SK-N-SH (cell line): Measurements from ENCODE around the gene SLC24A3. TPM values are rescaled to one million over a fixed set of nuclear protein-coding genes. Genes with fewer than 3 reads are reported as not detected.

Experiments
- CTCF ChIA-PET: fragments of 300-600, 350-600 bp; formaldehyde crosslinking; extraction: SDS; loops from one replicate; lab custom pipeline; 2021; lab: Yijun Ruan, JAX
- POLR2A ChIA-PET: fragments of 350-600 bp; sonication (Branson Sonifier 250); formaldehyde crosslinking; extraction: SDS; loops from one replicate; lab custom pipeline; 2020; ENCODE audit warnings: antibody characterized with exemption, inconsistent platforms; lab: Yijun Ruan, JAX
- DNase-seq: peaks from one replicate; pipeline ENCODE4 v3.0.0; 2012
- H2AFZ ChIP-seq: fragments of 200-600 bp; sonication (generic); 2 replicates; pipeline ENCODE4 v1.8.1; 2016; ENCODE audit warnings: antibody characterized with exemption, mild to moderate bottlenecking, low read depth
- H3F3A ChIP-seq: fragments of 200-600 bp; sonication (generic); replicated peaks from 2 replicates; pipeline ENCODE3; 2016; ENCODE audit warnings: antibody characterized with exemption, mild to moderate bottlenecking; ENCODE audit not compliant: insufficient read depth
- H3K27ac ChIP-seq, 2 experiments: fragments of 200-500 bp in 1 of 2; fragments of 200-600 bp in 1 of 2; sonication (Bioruptor generic) in 1 of 2; sonication (generic), shearing (Covaris generic) in 1 of 2; 2 replicates each; pipeline versions ENCODE4 v1.5.1 to v1.6.1; 2014 to 2016; ENCODE audit warnings: low read depth in 2 of 2, inconsistent platforms in 1 of 2, low read length in 1 of 2, mild to moderate bottlenecking in 1 of 2, mixed read lengths in 1 of 2
- H3K27me3 ChIP-seq: fragments of 200-600 bp; sonication (generic), shearing (Covaris generic); 2 replicates; pipeline ENCODE4 v1.6.1; 2016; ENCODE audit warnings: mixed run types; ENCODE audit not compliant: insufficient read depth
- H3K36me3 ChIP-seq, 2 experiments: fragments of 200-500 bp in 1 of 2; fragments of 200-600 bp in 1 of 2; sonication (Bioruptor generic) in 1 of 2; sonication (generic) in 1 of 2; replicated peaks in 1 of 2; 2 replicates each; pipeline versions ENCODE3 to v1.5.1; 2014 to 2016; ENCODE audit warnings: low read length in 1 of 2, mild to moderate bottlenecking in 1 of 2; ENCODE audit not compliant: insufficient read depth in 2 of 2, control insufficient read depth in 1 of 2
- H3K4me1 ChIP-seq, 2 experiments: fragments of 200-500 bp in 1 of 2; fragments of 200-600 bp in 1 of 2; sonication (Bioruptor generic) in 1 of 2; sonication (generic), shearing (Covaris generic) in 1 of 2; 2 replicates each; pipeline versions ENCODE4 v1.5.1 to v1.6.1; 2014 to 2016; ENCODE audit warnings: low read depth in 1 of 2, low read length in 1 of 2, mixed run types in 1 of 2; ENCODE audit not compliant: insufficient read depth in 2 of 2, control insufficient read depth in 1 of 2
- H3K4me2 ChIP-seq: fragments of 200-600 bp; sonication (generic), shearing (Covaris generic); 2 replicates; pipeline ENCODE4 v1.6.1; 2017; ENCODE audit warnings: mixed run types
- H3K4me3 ChIP-seq, 2 experiments: fragments of 200-500 bp in 1 of 2; fragments of 200-600 bp in 1 of 2; sonication (Bioruptor generic) in 1 of 2; sonication (generic), shearing (Covaris generic) in 1 of 2; 2 replicates each; pipeline versions ENCODE4 v1.5.1 to v1.8.1; 2014 to 2016; ENCODE audit warnings: low read depth in 2 of 2, inconsistent platforms in 1 of 2, low read length in 1 of 2, mild to moderate bottlenecking in 1 of 2, mixed read lengths in 1 of 2, moderate library complexity in 1 of 2
- H3K79me2 ChIP-seq: fragments of 200-600 bp; sonication (generic); 2 replicates; pipeline ENCODE4 v1.8.1; 2017; ENCODE audit warnings: mild to moderate bottlenecking; ENCODE audit not compliant: insufficient read depth
- H3K9ac ChIP-seq: fragments of 200-600 bp; sonication (generic); 2 replicates; pipeline ENCODE4 v1.6.1; 2017; ENCODE audit warnings: mixed run types
- H3K9me2 ChIP-seq: fragments of 200-600 bp; sonication (generic); 2 replicates; pipeline ENCODE4 v1.6.1; 2017; ENCODE audit warnings: mixed run types
- H3K9me3 ChIP-seq: fragments of 200-600 bp; sonication (generic); 2 replicates; pipeline ENCODE4 v1.6.1; 2017; ENCODE audit warnings: mixed run types, mild to moderate bottlenecking, moderate library complexity
- H4K20me1 ChIP-seq: fragments of 200-600 bp; sonication (generic); 2 replicates; pipeline ENCODE4 v1.6.1; 2017; ENCODE audit warnings: mild to moderate bottlenecking, mixed run types; ENCODE audit not compliant: insufficient read depth
- CTCF ChIP-seq: fragments of 200-600 bp; sonication (generic); IDR thresholded peaks from 2 replicates; pipeline ENCODE4 v1.6.1; 2017; ENCODE audit warnings: antibody characterized with exemption, mild to moderate bottlenecking, moderate library complexity
- EP300 ChIP-seq, 2 experiments: IDR thresholded peaks; 2 replicates each; pipeline versions ENCODE4 v1.4.0 to v1.6.1; 2012; ENCODE audit warnings: borderline replicate concordance in 1 of 2, low read depth in 1 of 2, low read length in 1 of 2
- EZH2phosphoT487 ChIP-seq: fragments of 200-600 bp; sonication (generic); IDR thresholded peaks from 2 replicates; pipeline ENCODE4 v1.6.1; 2017; ENCODE audit warnings: low read depth, mixed run types, mild to moderate bottlenecking, antibody characterized with exemption, moderate library complexity, borderline replicate concordance
- FOSL2 ChIP-seq: IDR thresholded peaks from 2 replicates; pipeline ENCODE4 v1.4.0; 2012; ENCODE audit warnings: low read depth, mild to moderate bottlenecking, moderate library complexity, borderline replicate concordance
- FOXJ3 ChIP-seq: sonication (generic); formaldehyde crosslinking; IDR thresholded peaks from 2 replicates; pipeline ENCODE4 v1.5.1; 2020; ENCODE audit warnings: mild to moderate bottlenecking, missing genetic modification reagents
- FOXM1 ChIP-seq: IDR thresholded peaks from 2 replicates; pipeline ENCODE4 v1.4.0; 2012; ENCODE audit warnings: low read depth, mild to moderate bottlenecking
- GABPA ChIP-seq: IDR thresholded peaks from 2 replicates; pipeline ENCODE4 v1.4.0; 2012; ENCODE audit warnings: low read depth, mild to moderate bottlenecking
- MEF2A ChIP-seq: IDR thresholded peaks from 2 replicates; pipeline ENCODE4 v1.4.0; 2012; ENCODE audit warnings: low read depth, borderline replicate concordance
- NFIC ChIP-seq: IDR thresholded peaks from 2 replicates; pipeline ENCODE4 v1.4.0; 2012; ENCODE audit warnings: borderline replicate concordance
- NRF1 ChIP-seq: IDR thresholded peaks from 2 replicates; pipeline ENCODE4 v1.6.1; 2012; ENCODE audit warnings: low read depth, mild to moderate bottlenecking, low read length
- PBX3 ChIP-seq: IDR thresholded peaks from 2 replicates; pipeline ENCODE4; 2012
- POLR2AphosphoS5 ChIP-seq: IDR thresholded peaks from 2 replicates; pipeline ENCODE4 v1.6.1; 2012; ENCODE audit warnings: low read depth, low read length
- RAD21 ChIP-seq: IDR thresholded peaks from 2 replicates; pipeline ENCODE4 v1.6.1; 2012; ENCODE audit warnings: mild to moderate bottlenecking, low read length
- RCOR1 ChIP-seq: fragments of 150-350 bp; IDR thresholded peaks from 2 replicates; pipeline ENCODE4 v1.6.1; 2017; ENCODE audit warnings: antibody characterized with exemption, low read length
- RFX5 ChIP-seq: IDR thresholded peaks from 2 replicates; pipeline ENCODE4 v1.6.1; 2012; ENCODE audit warnings: mild to moderate bottlenecking, improper control_type of control experiment, low read length
- RXRA ChIP-seq: IDR thresholded peaks from 2 replicates; pipeline ENCODE4 v1.4.0; 2012; ENCODE audit warnings: low read depth, mild to moderate bottlenecking, borderline replicate concordance
- SMC3 ChIP-seq: IDR thresholded peaks from 2 replicates; pipeline ENCODE4 v1.6.1; 2012; ENCODE audit warnings: low read depth, low read length, improper control_type of control experiment
- TAF1 ChIP-seq: IDR thresholded peaks from 2 replicates; pipeline ENCODE4 v1.6.1; 2012; ENCODE audit warnings: low read depth, mild to moderate bottlenecking, low read length, moderate library complexity, borderline replicate concordance
- TEAD4 ChIP-seq: IDR thresholded peaks from 2 replicates; pipeline ENCODE4 v1.4.0; 2012; ENCODE audit warnings: mild to moderate bottlenecking, borderline replicate concordance; ENCODE audit not compliant: insufficient read depth
- ZBTB33 ChIP-seq: IDR thresholded peaks from 2 replicates; pipeline ENCODE4 v1.4.0; 2012; ENCODE audit warnings: low read depth, borderline replicate concordance
- WGBS: methylation state at CpG from one replicate; pipeline ENCODE4 v1.1.6; 2017; ENCODE audit warnings: low lambda C conversion rate; 5-methylcytosine and 5-hydroxymethylcytosine counted together
- polyA plus RNA-seq, 3 experiments: library from polyadenylated mRNA; depleted of rRNA; stranded (reverse); fragments of >200 nt; gene quantifications; 2 replicates each; pipeline ENCODE4 v1.2.3, GENCODE V29; 2012

SLC24A3 gene
- polyA plus RNA-seq, 1 of the 3 experiments (the other 2 are of a cell fraction) = not detected

- Histone ChIP-seq H3K27me3 (no peaks in the 10 kb centered on the region), H4K20me1 (no peaks in the 10 kb centered on the region), H3K36me3 (no peaks in the 10 kb centered on the region), H3K4me2 (no peak overlapping the region), H3K4me1 (peaks cover 0 to 7% of the 10 kb centered on the region in 2 experiments; a peak in 1 of 4 replicates), H3K9me2 (no peaks in the 10 kb centered on the region), H3F3A (no peaks in the 10 kb centered on the region), H3K79me2 (no peaks in the 10 kb centered on the region), H3K27ac (no peak overlapping the region), H3K9me3 (no peaks in the 10 kb centered on the region), H2AFZ (no peak overlapping the region), H3K4me3 (no peak overlapping the region), H3K9ac (no peak overlapping the region)
- POLR2A ChIA-PET = no interaction called here
- CTCF ChIA-PET = no interaction called here
- 92% methylated on average over 1 of the region's 1 CpG for WGBS
- no peak for TF ChIP-seq SMC3
- TF ChIP-seq ZBTB33 = no peak
- no peak for TF ChIP-seq POLR2AphosphoS5
- no peak for TF ChIP-seq CTCF
- TF ChIP-seq TAF1 = no peak
- TF ChIP-seq EP300 (IDR thresholded peaks at IDR 0.05; ENCODE audit: borderline replicate concordance in 1 of 2, low read depth in 1 of 2, low read length in 1 of 2) = no peak
- TF ChIP-seq RAD21 = no peak
- TF ChIP-seq RFX5 = no peak
- TF ChIP-seq NFIC = no peak
- no peak for TF ChIP-seq RXRA
- TF ChIP-seq NRF1 = no peak
- TF ChIP-seq TEAD4 = no peak
- TF ChIP-seq GABPA = no peak
- no peak for TF ChIP-seq RCOR1
- no peak for TF ChIP-seq EZH2phosphoT487
- TF ChIP-seq FOXM1 = no peak
- no peak for TF ChIP-seq PBX3
- TF ChIP-seq MEF2A = no peak
- no peak for TF ChIP-seq FOSL2
- TF ChIP-seq FOXJ3 (CRISPR knock-in tag) = no peak
- DNase-seq = no peak
Observed at GRCh38 chr20:19746396-19746795, 534.0 kb downstream of the SLC24A3 start.
